GM23338 (cell line): Measurements from ENCODE around the gene C1orf21.

Source experiments
- CREB1 ChIP-seq: fragments of 250-450 bp; sonication (Bioruptor Pico); IDR thresholded peaks from 2 replicates; pipeline ENCODE4 v1.5.0; 2020; ENCODE audit warnings: low read depth, mild to moderate bottlenecking, moderate library complexity
- EZH2 ChIP-seq: fragments of 200-600 bp; sonication (generic); IDR thresholded peaks from one replicate; pipeline ENCODE4 v1.8.0; 2017; ENCODE audit warnings: antibody characterized with exemption, mild to moderate bottlenecking, low read depth; ENCODE audit not compliant: unreplicated experiment
- EZH2phosphoT487 ChIP-seq: fragments of 200-600 bp; sonication (generic); IDR thresholded peaks from one replicate; pipeline ENCODE4 v1.8.1; 2018; ENCODE audit warnings: antibody characterized with exemption; ENCODE audit not compliant: unreplicated experiment
- JUNB ChIP-seq: IDR thresholded peaks from one replicate; pipeline ENCODE4 v1.6.1; 2016; ENCODE audit warnings: antibody characterized with exemption; ENCODE audit not compliant: unreplicated experiment
- POLR2AphosphoS5 ChIP-seq: IDR thresholded peaks from 2 replicates; pipeline ENCODE4 v1.6.1; 2016; ENCODE audit warnings: antibody characterized with exemption, low read depth
- STAT1 ChIP-seq: IDR thresholded peaks from one replicate; pipeline ENCODE4 v1.6.1; 2016; ENCODE audit warnings: antibody characterized with exemption; ENCODE audit not compliant: unreplicated experiment
- ZNF114 ChIP-seq: fragments of 250-450 bp; sonication (Bioruptor Pico); IDR thresholded peaks from 2 replicates; pipeline ENCODE4 v1.5.0; 2020; ENCODE audit warnings: mild to moderate bottlenecking, moderate library complexity
- ZNF331 ChIP-seq: fragments of 250-450 bp; sonication (Bioruptor Pico); IDR thresholded peaks from 2 replicates; pipeline ENCODE4 v1.5.0; 2020; ENCODE audit warnings: low read depth, mild to moderate bottlenecking, moderate library complexity
- TF ChIP-seq, protein P1 (sequence below), 2 experiments: fragments of 200-600 bp in 1 of 2; sonication (generic) in 1 of 2; conservative IDR thresholded peaks; 2 replicates each; pipeline versions ENCODE4 v1.5.1 to v1.6.1; 2016 to 2017; ENCODE audit warnings: antibody characterized with exemption in 2 of 2, low read depth in 2 of 2, mild to moderate bottlenecking in 2 of 2, moderate library complexity in 1 of 2
- TF ChIP-seq, protein P2 (sequence below): IDR thresholded peaks from 2 replicates; pipeline ENCODE4 v1.6.1; 2016; ENCODE audit warnings: antibody characterized with exemption
- TF ChIP-seq, protein P3 (sequence below): IDR thresholded peaks from one replicate; pipeline ENCODE4 v1.6.1; 2018; ENCODE audit warnings: antibody characterized with exemption; ENCODE audit not compliant: unreplicated experiment

DNA sequence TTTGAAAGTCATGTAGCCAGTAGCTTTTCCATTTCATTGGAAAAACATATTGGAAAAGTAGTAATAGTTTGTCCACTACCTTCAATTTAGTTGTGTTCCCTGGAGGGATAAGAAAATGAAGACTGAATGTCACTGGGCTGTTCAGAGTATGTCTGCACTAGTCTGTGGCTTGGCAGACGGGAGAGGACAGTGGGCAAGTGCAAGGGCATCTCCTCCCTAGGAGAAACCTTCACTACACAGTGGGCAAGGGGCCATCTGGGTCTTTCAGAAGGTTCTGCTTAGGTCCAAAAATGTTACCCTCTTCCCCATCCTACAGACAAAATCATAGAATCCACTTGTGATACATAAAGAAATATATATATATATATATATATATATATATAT lies 118.1 kb downstream of the C1orf21 start:
- TF ChIP-seq, protein P1, sequence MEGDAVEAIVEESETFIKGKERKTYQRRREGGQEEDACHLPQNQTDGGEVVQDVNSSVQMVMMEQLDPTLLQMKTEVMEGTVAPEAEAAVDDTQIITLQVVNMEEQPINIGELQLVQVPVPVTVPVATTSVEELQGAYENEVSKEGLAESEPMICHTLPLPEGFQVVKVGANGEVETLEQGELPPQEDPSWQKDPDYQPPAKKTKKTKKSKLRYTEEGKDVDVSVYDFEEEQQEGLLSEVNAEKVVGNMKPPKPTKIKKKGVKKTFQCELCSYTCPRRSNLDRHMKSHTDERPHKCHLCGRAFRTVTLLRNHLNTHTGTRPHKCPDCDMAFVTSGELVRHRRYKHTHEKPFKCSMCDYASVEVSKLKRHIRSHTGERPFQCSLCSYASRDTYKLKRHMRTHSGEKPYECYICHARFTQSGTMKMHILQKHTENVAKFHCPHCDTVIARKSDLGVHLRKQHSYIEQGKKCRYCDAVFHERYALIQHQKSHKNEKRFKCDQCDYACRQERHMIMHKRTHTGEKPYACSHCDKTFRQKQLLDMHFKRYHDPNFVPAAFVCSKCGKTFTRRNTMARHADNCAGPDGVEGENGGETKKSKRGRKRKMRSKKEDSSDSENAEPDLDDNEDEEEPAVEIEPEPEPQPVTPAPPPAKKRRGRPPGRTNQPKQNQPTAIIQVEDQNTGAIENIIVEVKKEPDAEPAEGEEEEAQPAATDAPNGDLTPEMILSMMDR (conservative IDR thresholded peaks at IDR 0.05; ENCODE audit: low read depth in 2 of 2), result no peak
- no peak for TF ChIP-seq CREB1
- no peak for TF ChIP-seq EZH2phosphoT487
- no peak for TF ChIP-seq EZH2
- no peak for TF ChIP-seq ZNF114 (CRISPR knock-in tag)
- TF ChIP-seq, protein P2, sequence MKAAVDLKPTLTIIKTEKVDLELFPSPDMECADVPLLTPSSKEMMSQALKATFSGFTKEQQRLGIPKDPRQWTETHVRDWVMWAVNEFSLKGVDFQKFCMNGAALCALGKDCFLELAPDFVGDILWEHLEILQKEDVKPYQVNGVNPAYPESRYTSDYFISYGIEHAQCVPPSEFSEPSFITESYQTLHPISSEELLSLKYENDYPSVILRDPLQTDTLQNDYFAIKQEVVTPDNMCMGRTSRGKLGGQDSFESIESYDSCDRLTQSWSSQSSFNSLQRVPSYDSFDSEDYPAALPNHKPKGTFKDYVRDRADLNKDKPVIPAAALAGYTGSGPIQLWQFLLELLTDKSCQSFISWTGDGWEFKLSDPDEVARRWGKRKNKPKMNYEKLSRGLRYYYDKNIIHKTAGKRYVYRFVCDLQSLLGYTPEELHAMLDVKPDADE, result no peak
- no peak for TF ChIP-seq POLR2AphosphoS5
- no peak for TF ChIP-seq JUNB
- no peak for TF ChIP-seq STAT1
- TF ChIP-seq, protein P3, sequence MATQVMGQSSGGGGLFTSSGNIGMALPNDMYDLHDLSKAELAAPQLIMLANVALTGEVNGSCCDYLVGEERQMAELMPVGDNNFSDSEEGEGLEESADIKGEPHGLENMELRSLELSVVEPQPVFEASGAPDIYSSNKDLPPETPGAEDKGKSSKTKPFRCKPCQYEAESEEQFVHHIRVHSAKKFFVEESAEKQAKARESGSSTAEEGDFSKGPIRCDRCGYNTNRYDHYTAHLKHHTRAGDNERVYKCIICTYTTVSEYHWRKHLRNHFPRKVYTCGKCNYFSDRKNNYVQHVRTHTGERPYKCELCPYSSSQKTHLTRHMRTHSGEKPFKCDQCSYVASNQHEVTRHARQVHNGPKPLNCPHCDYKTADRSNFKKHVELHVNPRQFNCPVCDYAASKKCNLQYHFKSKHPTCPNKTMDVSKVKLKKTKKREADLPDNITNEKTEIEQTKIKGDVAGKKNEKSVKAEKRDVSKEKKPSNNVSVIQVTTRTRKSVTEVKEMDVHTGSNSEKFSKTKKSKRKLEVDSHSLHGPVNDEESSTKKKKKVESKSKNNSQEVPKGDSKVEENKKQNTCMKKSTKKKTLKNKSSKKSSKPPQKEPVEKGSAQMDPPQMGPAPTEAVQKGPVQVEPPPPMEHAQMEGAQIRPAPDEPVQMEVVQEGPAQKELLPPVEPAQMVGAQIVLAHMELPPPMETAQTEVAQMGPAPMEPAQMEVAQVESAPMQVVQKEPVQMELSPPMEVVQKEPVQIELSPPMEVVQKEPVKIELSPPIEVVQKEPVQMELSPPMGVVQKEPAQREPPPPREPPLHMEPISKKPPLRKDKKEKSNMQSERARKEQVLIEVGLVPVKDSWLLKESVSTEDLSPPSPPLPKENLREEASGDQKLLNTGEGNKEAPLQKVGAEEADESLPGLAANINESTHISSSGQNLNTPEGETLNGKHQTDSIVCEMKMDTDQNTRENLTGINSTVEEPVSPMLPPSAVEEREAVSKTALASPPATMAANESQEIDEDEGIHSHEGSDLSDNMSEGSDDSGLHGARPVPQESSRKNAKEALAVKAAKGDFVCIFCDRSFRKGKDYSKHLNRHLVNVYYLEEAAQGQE, result no peak
- no peak for TF ChIP-seq ZNF331 (CRISPR knock-in tag)
